Vagina (tissue), 2 donors: Measurements from ENCODE around the gene SRRT.
A peak's percentile ranks its signal among the peaks of the same experiment; 100 is the strongest.

ENCODE experiments used
- CTCF ChIP-seq, 3 experiments: fragments of 450-650 bp in 2 of 3; fragments of 200-600 bp in 1 of 3; sonication (generic) in 1 of 3; IDR thresholded peaks; one replicate each; pipeline ENCODE4 v1.5.1; 2017 to 2019; ENCODE audit warnings: antibody characterized with exemption in 3 of 3, mild to moderate bottlenecking in 2 of 3, moderate library complexity in 2 of 3
- POLR2A ChIP-seq, 2 donors: fragments of 450-650 bp; IDR thresholded peaks; one replicate each; pipeline ENCODE4 v1.6.1; 2017; ENCODE audit warnings: antibody characterized with exemption in 2 of 2, mild to moderate bottlenecking in 2 of 2, moderate library complexity in 2 of 2
- POLR2AphosphoS5 ChIP-seq, 2 donors: sonication (generic); formaldehyde crosslinking; IDR thresholded peaks; one replicate each; pipeline ENCODE4 v1.9.0; 2017; ENCODE audit warnings: antibody characterized with exemption in 2 of 2, mild to moderate bottlenecking in 2 of 2, low read depth in 1 of 2; ENCODE audit not compliant: insufficient read depth in 1 of 2

DNA sequence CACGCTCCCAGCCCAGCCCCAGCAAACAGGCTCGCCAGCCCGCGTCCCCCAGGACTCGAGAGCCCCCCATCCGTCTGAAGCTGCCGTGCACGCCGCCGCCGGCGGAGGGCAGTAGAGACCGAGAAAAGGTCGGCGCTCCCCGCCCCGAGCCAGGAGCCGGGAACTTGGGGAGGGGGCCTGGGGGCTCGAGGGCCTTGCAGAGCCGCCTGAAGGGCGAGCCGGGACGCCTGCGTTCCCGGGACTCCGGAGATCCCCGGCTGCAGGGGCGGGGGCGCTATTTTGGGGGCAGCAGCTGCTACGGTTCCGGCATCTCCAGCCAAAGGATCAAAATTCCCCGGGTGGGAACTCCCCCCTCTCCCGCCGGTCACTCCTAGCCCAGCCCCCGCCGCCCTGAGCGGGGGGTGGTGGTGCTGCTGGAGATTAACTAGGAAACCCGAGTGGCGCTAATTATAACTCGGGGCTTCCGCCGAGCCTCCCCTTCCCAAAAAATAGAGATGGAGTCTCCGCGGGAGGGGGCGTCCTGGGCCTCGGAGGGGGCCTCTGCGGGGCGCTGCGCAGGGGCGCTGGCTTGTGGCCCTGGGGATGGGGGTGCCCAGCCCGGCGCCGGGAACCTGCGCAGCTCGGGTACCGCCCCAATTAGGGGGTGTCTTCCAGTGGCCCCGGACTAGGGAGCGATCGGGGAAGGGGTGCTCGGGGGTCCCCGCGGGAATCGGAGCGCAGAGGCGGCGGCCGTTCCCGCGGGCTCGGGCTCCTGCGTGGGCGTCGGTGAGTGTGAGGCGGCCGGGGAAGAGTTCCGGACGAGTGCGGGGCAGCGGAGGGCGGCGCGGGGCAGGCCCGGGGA lies 20.2 kb downstream of the SRRT start:
- TF ChIP-seq CTCF (IDR thresholded peaks at IDR 0.05) (peak; percentile 66 to 89 (median 74)), POLR2A (IDR thresholded peaks at IDR 0.05) (no peak), POLR2AphosphoS5 (IDR thresholded peaks at IDR 0.05; ENCODE audit: insufficient read depth in 1 of 2, low read depth in 1 of 2) (no peak)
